Endothelial cell of umbilical vein (primary cell): ENCODE data around the gene TTF1. TPM values are rescaled to one million over a fixed set of nuclear protein-coding genes. Genes with fewer than 3 reads are reported as not detected.

Experiments
- BruUV-seq: library from RNA; stranded (reverse); fragments of 400-500 nt; replicated peaks from 2 replicates; lab custom pipeline; 2021; lab: Mats Ljungman, UMichigan
- CTCF ChIA-PET: fragments of 300-600, 350-600 bp; sonication (Branson Sonifier 250); formaldehyde crosslinking; loops from one replicate; lab custom pipeline; 2021; ENCODE audit warnings: antibody characterized with exemption, inconsistent platforms; lab: Charles Lee
- POLR2A ChIA-PET: fragments of 300-600, 350-600 bp; sonication (Branson Sonifier 250); formaldehyde crosslinking; loops from one replicate; lab custom pipeline; 2021; ENCODE audit warnings: antibody characterized with exemption, inconsistent platforms; lab: Charles Lee
- DNase-seq: peaks from one replicate; pipeline ENCODE4 v3.0.0-alpha.2; 2011; ENCODE audit warnings: low read depth, low spot score
- FAIRE-seq: peaks from 2 replicates; lab custom pipeline; 2011; peaks lifted over from hg19 to GRCh38; lab: Jason Lieb, UNC
- H2AFZ ChIP-seq: 2 replicates; pipeline ENCODE4 v1.6.0; 2012; ENCODE audit warnings: low read depth, low read length, control low read depth, inconsistent platforms
- H3K27ac ChIP-seq: 2 replicates; pipeline ENCODE4 v1.5.1; 2011; ENCODE audit warnings: low read depth, mild to moderate bottlenecking, control low read depth, low read length, moderate library complexity; ENCODE audit not compliant: insufficient read depth
- H3K27me3 ChIP-seq, 2 experiments: 2 replicates each; pipeline versions ENCODE4 v1.6.0 to v1.6.1; 2011; ENCODE audit warnings: low read length in 2 of 2, mixed read lengths in 1 of 2; ENCODE audit not compliant: control insufficient read depth in 2 of 2, insufficient read depth in 2 of 2
- H3K36me3 ChIP-seq, 2 experiments: 2 replicates in 1 of 2; 3 replicates in 1 of 2; pipeline ENCODE4 v1.5.1; 2011; ENCODE audit warnings: low read length in 2 of 2, mild to moderate bottlenecking in 1 of 2, moderate library complexity in 1 of 2; ENCODE audit not compliant: control insufficient read depth in 2 of 2, insufficient read depth in 2 of 2; ENCODE audit errors: extremely low read depth in 1 of 2
- H3K4me1 ChIP-seq: 3 replicates; pipeline ENCODE4 v1.5.1; 2011; ENCODE audit warnings: mild to moderate bottlenecking, low read length; ENCODE audit not compliant: control insufficient read depth, insufficient read depth; ENCODE audit errors: extremely low read depth
- H3K4me2 ChIP-seq: 2 replicates; pipeline ENCODE4 v1.6.1; 2011; ENCODE audit warnings: low read length, control low read depth, mixed read lengths; ENCODE audit not compliant: insufficient read depth
- H3K4me3 ChIP-seq, 3 experiments: fragments of 200-600 bp in 1 of 3; sonication (generic), shearing (Covaris generic) in 1 of 3; replicated peaks in 1 of 3; 2 replicates each; pipeline ENCODE4 v1.5.1; 2011 to 2016; ENCODE audit warnings: control low read depth in 3 of 3, low read length in 3 of 3, mild to moderate bottlenecking in 2 of 3, inconsistent platforms in 1 of 3, low read depth in 1 of 3, moderate library complexity in 1 of 3; ENCODE audit not compliant: insufficient read depth in 1 of 3
- H3K79me2 ChIP-seq: 2 replicates; pipeline ENCODE4 v1.6.0; 2012; ENCODE audit warnings: low read length, inconsistent platforms; ENCODE audit not compliant: control insufficient read depth, insufficient read depth
- H3K9ac ChIP-seq: replicated peaks from 2 replicates; pipeline ENCODE3; 2011; ENCODE audit warnings: low read length, control low read depth; ENCODE audit not compliant: insufficient read depth; ENCODE audit errors: extremely low read depth
- H3K9me1 ChIP-seq: replicated peaks from 3 replicates; pipeline ENCODE4 v1.6.0; 2011; ENCODE audit warnings: mild to moderate bottlenecking, low read length; ENCODE audit not compliant: control insufficient read depth, insufficient read depth; ENCODE audit errors: extremely low read depth
- H3K9me3 ChIP-seq: replicated peaks from 2 replicates; pipeline ENCODE4 v1.5.1; 2012; ENCODE audit warnings: low read length, inconsistent platforms; ENCODE audit not compliant: control insufficient read depth, insufficient read depth
- H4K20me1 ChIP-seq: replicated peaks from 2 replicates; pipeline ENCODE3; 2011; ENCODE audit warnings: mild to moderate bottlenecking, low read length; ENCODE audit not compliant: control insufficient read depth, insufficient read depth; ENCODE audit errors: extremely low read depth
- CTCF ChIP-seq, 2 donors: IDR thresholded peaks; 1 replicate in 1 of 2; 2 replicates in 1 of 2; pipeline ENCODE4 v1.5.1; 2011; ENCODE audit warnings: low read length in 2 of 2, mild to moderate bottlenecking in 2 of 2, moderate library complexity in 2 of 2, control low read depth in 1 of 2, inconsistent platforms in 1 of 2, low read depth in 1 of 2; ENCODE audit not compliant: insufficient read depth in 1 of 2; ENCODE audit errors: extremely low read depth in 1 of 2
- POLR2AphosphoS5 ChIP-seq: IDR thresholded peaks from 2 replicates; pipeline ENCODE4 v1.6.1; 2012; ENCODE audit warnings: low read depth, mild to moderate bottlenecking, control low read depth, low read length, moderate library complexity; ENCODE audit not compliant: insufficient read depth
- dilution Hi-C: fragments of 300-500 bp; cut with MboI; formaldehyde crosslinking; loops from one replicate; pipeline ENCODE4 v1.15.0; 2019; ENCODE audit warnings: low sequenced_read_pairs; ENCODE audit not compliant: extremely low pct_ligation_motif_present
- intact Hi-C: fragments of 100-400 bp; cut with micrococcal nuclease; formaldehyde crosslinking; loops from one replicate; pipeline ENCODE4 v1.10.0; 2022
- polyA plus RNA-seq, 4 experiments: library from polyadenylated mRNA; depleted of rRNA in 3 of 4; stranded (reverse) in 3 of 4; unstranded in 1 of 4; fragments of >200 nt; gene quantifications; 2 replicates each; pipeline versions ENCODE4 v1.2.1 to v1.2.3, GENCODE V29; 2011 to 2012; ENCODE audit warnings: missing spikeins in 1 of 4
- total RNA-seq: library from RNA; stranded (reverse); gene quantifications from 2 replicates; pipeline ENCODE4 v1.2.3, GENCODE V29; 2021

TTF1 gene
- total and polyA plus RNA-seq, 2 donors (not counting 3 experiments of a cell fraction or from before 2014, with no cell fraction given) = 4.9 to 12.0 TPM

DNA sequence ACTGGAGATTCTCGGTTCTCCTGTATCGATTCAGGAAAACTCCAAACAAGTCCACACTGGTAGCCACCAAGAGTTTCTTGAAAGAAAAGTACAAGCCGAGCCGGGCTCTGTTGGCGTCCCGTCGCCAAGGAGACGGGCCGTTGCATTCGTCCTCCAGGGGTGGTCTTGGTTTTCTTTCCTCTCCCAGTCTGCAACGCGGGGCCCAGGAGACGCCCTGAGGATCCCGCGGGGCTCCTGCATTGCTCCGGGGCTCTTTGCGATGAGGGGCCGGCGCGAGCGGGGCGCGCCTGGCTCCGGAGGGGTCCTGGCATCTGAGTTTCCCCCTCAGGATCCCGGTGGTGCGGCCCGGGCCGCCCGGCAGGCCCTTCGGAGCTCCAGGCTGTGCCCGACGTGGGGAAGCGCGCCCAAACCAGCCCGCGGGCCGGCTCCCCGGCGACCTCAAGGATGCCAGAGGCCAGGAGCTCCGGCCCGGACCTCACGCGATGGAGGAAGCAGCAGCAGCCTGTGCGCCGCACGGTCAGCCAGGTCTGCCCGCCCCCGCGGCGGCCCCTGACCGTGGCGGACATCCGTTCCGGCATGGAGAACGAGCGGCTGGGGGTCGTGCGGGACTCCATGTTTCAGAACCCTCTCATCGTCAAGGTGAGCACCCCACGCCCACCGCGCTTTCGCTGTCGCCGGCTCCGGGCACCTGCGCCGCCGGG lies 3.3 kb upstream of the TTF1 start, which contains the start of gene CFAP77:
CFAP77 (plus strand) TSS at position 384 of the 701 bp plus-strand sequence; CDS start at position 445, 61 bp downstream.
- H3K27ac ChIP-seq = peak within 1 kb of the TSS; percentile 36
- intact Hi-C loops = loop anchor here (5.0 kb wide), 2 partner anchors 58 to 262 kb away; partner anchors contain the start of genes GTF3C4 and SETX

More for the DNA sequence above, 3.3 kb upstream of the TTF1 start, which contains the start of gene CFAP77:
- Histone ChIP-seq H3K27me3 (peaks cover 17 to 35% of the 10 kb centered on the region in 2 experiments), H3K4me2 (peak within 1 kb of the TSS; percentile 59), H3K9me3 (no peaks in the 10 kb centered on the region), H3K36me3 (no peaks in the 10 kb centered on the region), H3K4me1 (peaks cover 13% of the 10 kb centered on the region), H3K9me1 (no peaks in the 10 kb centered on the region), H3K4me3 (peak within 1 kb of the TSS in 2 of 3 experiments; percentile 45 to 48), H2AFZ (peak within 1 kb of the TSS; percentile 92), H3K9ac (peak within 1 kb of the TSS; percentile 81), H4K20me1 (no peaks in the 10 kb centered on the region), H3K79me2 (peaks cover 5% of the 10 kb centered on the region)
- TF ChIP-seq CTCF (IDR thresholded peaks at IDR 0.05; ENCODE audit: extremely low read depth in 1 of 2, insufficient read depth in 1 of 2, low read depth in 1 of 2, low read length in 2 of 2) (no peak), POLR2AphosphoS5 (peak; percentile 39)
- dilution Hi-C loops = no loop called here
- ChIA-PET CTCF (interaction anchor here (0.7 to 1.9 kb wide), 5 partner anchors 22 to 492 kb away, joined by 3 to 11 read pairs (median 4); no protein-coding TSS in a partner anchor), POLR2A (interaction anchor here (0.6 kb wide), 1 partner anchor 281 kb away, joined by 5 read pairs; no protein-coding TSS in a partner anchor)
- BruUV-seq = no TSS peak
- peak; percentile 52 for DNase-seq
- peak; percentile 84 for FAIRE-seq
